GM19193 (cell line): ENCODE data around the gene MITF.

Experiments used
- POLR2A ChIP-seq: IDR thresholded peaks from 4 replicates; pipeline ENCODE4 v1.6.1; 2011; ENCODE audit not compliant: insufficient read depth, insufficient read length; ENCODE audit errors: extremely low read depth

Gene MITF

DNA sequence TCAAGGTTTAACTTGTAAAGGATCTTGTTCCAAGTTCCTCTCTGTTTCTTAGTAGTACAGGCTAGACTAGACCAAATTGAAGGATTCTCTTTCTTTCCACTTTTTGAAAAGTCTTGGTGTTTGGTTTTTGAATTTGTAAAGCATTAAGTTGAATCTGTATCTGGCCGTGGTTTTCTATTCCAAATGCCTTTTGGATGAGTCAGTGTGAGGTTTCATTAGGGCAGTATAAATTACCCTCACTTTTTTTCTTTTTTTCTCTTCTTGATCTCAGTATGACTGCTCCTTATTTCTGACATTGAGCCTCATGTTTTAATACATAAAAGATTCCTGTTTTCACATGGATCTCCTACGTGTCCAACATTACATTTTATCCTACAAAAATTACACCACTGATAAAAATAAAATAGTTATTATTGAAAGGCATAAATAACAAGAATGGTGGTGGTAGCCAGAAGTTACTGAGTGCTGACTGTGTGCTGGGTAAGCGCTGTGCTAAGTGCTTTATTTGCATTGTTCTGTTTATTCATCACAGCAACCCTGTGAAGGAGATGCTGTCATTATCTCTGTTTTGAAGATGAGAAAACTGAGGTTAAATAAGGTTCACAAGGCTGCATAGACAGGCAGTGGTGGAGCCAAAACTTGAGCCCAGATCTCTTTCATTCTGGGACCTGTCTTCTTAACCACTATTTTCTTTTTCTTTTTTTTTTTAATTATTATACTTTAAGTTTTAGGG lies 48.3 kb downstream of the MITF start:
- TF ChIP-seq POLR2A = no peak

DNA sequence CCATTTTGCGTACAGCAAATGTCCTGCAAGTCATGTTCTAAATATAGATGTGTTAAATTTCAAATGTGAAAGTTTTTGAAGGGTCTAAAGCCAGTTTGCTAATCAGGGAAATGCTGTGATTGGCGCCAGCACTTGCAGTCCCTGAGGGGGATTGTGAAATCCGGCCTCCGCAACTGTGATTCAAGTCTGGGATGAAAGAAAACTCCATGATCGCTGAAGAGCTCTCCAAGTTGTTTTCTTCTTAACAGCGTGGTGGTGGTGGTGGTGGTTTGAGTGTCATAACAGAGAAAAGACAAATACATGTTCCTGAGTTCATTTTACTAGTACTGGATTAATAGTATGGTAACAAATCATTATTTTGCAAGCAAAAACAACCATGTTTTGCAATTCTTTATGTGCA lies 51.8 kb downstream of the MITF start:
- TF ChIP-seq POLR2A = no peak

DNA sequence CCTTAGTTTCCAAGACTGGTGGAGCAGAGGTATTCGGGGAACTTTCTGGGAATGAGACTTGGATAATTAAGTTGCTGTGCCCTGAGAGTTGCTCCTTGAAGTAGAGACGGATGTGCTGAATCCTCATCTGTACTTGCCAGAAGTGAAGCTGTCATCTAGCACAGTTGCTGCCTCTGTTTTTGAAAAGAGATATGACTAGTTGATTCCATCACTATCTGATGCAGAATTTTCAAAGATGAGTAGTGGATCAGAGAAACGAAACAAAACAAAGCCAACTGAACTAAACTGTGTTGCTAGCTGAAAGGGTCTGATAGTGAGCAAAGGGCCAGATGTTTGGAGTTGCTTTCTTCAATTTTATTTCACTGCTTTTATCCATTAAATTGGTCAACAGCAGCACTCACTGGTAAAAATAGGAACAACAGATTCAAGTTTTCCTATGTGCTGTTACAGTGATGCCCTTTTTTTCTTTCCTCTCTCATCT lies 52.7 kb downstream of the MITF start:
- TF ChIP-seq POLR2A = no peak

- no peak for TF ChIP-seq POLR2A
Measured at GRCh38 chr3:69803681-69804270, 64.5 kb downstream of the MITF start.

DNA sequence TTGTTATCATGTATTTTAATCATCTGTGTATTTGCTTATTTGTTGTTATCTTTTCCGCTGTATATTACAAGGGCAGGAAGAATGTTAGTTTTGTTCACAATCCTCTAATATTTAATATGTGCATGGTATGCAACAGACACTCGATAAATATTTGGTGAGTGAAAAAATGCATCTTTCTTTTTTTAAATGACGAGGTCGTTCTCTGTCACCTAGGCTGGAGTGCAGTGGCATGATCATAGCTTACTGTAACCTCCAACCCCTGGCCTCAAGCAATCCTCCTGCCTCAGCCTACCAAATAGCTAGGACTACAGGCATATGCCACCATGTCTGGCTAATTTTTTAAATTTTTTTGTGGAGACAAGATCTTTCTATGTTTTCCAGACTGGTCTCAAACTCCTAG lies 66.2 kb downstream of the MITF start:
- TF ChIP-seq POLR2A = no peak

DNA sequence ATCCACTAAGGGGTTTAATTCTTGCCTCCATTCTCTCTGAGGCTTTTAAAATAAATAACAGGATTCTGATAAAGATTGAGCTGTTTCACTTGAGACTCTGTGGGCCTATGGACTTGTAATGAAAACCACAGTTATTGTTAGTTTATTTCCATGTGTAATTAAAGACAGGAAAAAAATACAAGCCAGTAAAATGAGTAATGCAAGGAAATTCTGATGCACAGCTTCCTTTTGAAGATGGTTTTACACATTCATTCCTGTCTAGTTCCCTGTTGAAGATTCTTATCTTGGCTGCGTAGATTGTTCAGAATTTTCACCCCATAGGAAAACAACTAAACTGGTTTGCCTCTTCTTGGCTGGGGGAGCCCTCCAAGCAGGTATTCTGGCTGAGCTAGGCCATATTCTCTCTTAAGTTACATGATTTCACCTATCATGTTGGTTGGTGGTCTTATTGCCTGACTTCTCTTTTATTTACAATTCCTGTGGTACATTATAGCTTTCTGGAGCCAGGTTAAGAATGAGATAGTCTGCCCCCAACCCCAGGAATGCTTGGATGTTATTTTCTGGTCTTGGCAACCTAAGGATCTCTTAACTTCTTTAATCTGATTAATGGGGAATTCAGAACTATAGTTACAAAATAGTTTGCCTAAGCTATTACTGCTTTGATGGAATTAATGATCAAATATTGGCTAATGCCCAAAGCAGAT lies 67.6 kb downstream of the MITF start:
- no peak for TF ChIP-seq POLR2A

- no peak for TF ChIP-seq POLR2A
Measured at GRCh38 chr3:69807674-69808073, 68.4 kb downstream of the MITF start.

GRCh38 chr3:69809076-69809835 lies 70.0 kb downstream of the MITF start:
- TF ChIP-seq POLR2A = no peak

DNA sequence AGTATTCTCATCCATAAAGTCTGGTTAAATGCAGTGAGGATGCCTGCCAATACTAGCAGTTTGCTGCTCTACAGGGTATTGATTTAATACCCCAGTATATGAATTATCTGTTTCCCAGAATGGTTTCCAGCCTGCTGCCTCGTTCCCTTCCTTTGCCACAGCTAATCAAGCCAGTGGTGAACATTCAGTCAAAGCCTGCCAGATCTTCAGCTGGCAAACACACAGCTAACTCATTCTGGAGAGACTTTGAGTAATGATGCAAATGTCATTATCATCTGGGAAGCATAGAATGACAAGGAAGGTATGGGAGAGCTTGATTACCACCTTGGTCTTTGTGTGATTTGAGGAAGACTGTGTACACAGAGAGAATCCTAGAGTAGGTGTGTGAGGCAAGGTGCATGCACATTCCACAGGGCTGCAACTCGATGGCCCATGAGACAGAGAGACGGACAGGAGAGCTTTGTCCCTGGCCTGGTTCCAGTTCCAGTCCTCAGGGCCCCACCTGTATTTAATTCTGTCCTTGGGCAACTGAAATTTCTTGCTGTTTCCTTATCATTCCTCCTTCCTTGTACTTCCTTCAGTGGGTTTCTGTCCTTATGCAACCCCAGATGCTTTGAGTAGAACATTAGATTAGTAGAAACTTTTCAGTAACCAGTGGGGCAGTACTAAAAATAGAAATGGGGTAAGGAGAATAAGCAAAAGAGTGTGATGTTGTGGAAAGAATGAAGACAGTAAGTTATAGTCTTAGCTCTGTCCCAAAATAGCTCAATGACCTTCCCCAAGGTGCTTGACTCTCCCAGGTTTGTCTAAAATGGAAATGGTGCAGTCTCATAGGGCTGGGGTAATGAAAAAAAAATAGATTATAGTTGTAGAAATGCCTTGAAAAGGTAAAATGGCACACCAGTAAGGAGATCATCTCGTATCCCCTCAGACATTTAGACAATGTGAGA lies 72.5 kb downstream of the MITF start:
- TF ChIP-seq POLR2A = no peak

GRCh38 chr3:69815970-69816369 lies 76.7 kb downstream of the MITF start:
- no peak for TF ChIP-seq POLR2A

DNA sequence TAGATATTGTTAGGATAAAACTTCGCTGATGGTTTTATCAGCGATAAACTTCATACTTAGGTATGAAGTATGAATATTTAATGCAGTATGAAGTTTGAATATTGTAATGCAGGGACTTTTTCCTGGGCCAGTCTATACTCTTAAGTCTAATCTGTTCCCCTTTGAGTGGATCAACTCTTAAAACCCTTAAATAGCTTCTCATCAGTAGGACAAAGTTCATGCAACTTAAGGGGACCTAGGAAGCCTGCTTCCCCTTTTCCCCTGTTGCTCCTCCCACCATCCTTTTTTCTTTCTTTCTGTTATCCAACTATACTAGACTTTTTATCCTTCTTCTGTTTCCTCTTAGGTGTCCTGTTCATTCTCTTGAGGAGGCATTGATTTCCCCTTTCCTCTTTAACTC lies 78.7 kb downstream of the MITF start:
- TF ChIP-seq POLR2A = no peak

- TF ChIP-seq POLR2A = no peak
Measured at GRCh38 chr3:69819282-69819681, 80.0 kb downstream of the MITF start.

DNA sequence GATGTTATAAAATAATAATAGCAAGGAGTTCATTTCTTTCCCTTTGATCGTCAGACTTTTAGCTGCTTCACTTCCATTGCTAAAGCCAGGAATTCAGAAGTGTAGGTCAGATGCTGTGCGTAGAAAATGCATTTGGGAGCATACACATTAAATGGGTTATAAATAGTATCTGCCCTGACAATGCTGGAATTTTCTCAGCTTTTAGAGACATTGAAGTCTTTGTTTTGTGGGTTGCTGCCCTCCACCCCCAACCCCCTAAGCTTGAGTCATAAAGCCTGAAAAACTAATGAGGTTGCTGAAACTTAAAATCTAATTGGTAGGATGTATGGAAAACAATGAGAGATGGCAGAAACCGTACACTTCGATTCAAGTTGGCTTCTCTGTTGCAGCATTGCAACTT lies 81.9 kb downstream of the MITF start:
- TF ChIP-seq POLR2A = no peak

- no peak for TF ChIP-seq POLR2A
Measured at GRCh38 chr3:69823743-69824142, 84.5 kb downstream of the MITF start.
